HG02798 (cell line): Measurements from ENCODE around the gene ZNF264.
"Not testable (repeated sequence)": the region's sequence is repeated elsewhere in the genome, so short reads cannot be mapped to it uniquely, and the experiment has no call there.

Experiments
- ATAC-seq: cut with Tn5 transposase; IDR thresholded peaks from one replicate; pipeline ENCODE4 v1.9.1; 2021; ENCODE audit warnings: mild to moderate bottlenecking; ENCODE audit not compliant: unreplicated experiment, poor library complexity

The ZNF264 gene

DNA sequence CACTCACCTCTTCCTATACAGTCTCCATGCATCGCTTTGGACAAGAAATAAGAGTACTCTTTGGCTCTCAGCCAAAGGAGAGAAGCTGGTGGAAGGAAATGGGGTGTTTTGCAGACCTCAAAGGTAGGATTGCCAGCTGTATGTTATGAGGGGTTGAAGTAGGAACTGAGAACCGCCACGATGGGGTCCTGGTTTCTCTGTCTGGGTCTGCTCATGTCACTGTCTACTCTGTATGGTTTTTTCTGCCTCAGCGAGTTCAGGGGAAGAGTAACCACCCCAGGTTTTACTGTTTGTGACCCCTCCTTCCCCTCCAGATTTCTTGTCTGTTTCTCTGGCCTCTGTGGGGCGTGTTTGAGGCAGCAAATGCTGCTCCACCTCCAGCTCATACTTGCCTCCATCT lies 53.2 kb downstream of the ZNF264 start:
- ATAC-seq, result no peak

DNA sequence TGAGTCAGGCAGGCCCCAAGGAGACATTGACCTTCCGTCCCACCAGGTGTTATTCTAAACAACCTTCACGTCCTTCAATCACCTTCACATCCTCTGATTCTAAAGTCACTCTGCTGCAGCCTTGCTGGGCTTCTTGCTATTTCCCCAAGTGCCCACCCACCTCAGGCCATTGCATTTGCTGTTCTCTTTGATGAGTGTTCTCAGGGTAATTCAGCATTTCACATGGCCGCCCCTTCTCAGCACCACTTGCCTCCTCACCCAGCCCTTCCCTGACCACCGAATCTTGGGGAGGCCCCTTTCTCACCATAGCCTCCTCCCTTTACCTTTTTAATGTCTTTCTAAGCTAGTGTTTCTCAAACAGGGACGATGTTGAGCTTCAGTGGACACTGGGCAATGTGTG lies 53.8 kb downstream of the ZNF264 start:
- no peak for ATAC-seq

DNA sequence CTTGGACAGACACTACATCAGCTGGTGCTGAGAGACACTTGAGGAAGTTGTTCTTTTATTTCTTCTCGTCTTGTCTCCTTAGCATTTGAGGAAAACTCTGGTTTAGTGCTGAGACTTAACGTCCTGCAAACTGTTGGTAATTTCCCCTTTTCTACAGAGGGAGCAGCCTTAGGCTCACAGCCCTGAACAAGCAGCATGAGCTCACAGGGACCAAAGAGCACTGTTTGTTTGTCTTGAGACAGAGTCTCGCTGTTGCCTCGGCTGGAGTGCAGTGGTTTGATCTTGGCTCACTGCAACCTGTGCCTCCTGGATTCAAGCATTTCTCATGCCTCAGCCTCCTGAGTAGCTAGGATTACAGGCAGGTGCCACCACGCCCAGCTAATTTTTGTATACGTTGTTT lies 54.7 kb downstream of the ZNF264 start:
- no peak for ATAC-seq

- ATAC-seq, result no peak
Observed at GRCh38 chr19:57248646-57249045, 57.3 kb downstream of the ZNF264 start.

DNA sequence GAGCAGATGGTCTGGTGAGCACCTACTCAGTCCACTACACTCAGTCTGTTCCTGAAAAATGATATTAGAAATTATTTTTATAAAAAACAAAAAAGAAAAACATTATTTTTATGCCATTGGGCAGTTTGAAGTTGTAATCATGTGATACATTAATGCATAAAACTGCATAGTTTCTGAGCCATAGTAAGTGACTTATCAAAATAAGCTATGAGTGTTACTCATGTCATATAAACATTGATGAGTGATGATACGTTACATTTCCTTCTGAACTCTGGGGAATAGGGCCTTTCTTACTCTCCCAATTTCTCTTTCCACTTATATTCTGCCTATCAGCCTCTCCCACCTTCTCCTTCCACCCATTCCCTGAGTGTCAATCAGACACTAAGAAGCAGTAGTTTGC lies 58.0 kb downstream of the ZNF264 start:
- no peak for ATAC-seq

DNA sequence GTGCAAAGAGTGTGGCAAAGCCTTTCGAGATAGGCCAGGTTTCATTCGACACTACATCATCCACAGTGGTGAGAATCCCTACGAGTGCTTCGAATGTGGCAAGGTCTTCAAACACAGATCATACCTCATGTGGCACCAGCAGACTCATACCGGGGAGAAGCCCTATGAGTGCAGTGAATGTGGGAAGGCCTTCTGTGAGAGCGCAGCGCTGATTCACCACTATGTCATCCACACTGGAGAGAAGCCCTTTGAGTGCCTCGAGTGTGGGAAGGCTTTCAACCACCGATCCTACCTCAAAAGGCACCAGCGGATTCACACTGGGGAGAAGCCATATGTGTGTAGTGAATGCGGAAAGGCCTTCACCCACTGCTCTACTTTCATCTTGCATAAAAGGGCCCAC lies 62.5 kb downstream of the ZNF264 start:
- ATAC-seq, result not testable (repeated sequence)

GRCh38 chr19:57262044-57262443 lies 70.7 kb downstream of the ZNF264 start:
- ATAC-seq, result no peak

DNA sequence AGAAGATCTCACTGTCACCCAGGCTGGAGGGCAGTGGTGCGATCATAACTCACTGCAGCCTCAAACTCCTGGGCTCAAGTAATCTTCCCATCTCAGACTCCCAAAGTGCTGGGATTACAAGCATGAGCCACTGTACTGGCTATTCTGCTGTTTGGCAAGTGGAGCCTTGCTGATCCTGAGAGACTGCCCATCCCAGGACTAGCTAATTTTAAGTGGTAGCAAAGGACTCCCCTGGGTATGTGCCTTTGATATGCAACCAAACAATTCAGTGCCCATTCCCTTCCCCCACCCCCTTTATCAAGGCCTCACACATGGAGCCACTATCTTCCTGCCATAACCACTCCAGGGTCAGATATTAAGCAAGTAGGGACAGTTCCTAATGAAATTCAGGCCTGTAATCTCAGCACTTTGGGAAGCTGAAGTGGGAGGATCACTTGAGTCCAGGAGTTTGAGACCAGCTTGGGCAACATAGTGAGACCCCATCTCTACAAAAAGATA lies 72.0 kb downstream of the ZNF264 start:
- no peak for ATAC-seq

GRCh38 chr19:57267291-57267690 lies 76.0 kb downstream of the ZNF264 start:
- ATAC-seq, result no peak

GRCh38 chr19:57269515-57270250 lies 78.4 kb downstream of the ZNF264 start:
- ATAC-seq, result no peak

DNA sequence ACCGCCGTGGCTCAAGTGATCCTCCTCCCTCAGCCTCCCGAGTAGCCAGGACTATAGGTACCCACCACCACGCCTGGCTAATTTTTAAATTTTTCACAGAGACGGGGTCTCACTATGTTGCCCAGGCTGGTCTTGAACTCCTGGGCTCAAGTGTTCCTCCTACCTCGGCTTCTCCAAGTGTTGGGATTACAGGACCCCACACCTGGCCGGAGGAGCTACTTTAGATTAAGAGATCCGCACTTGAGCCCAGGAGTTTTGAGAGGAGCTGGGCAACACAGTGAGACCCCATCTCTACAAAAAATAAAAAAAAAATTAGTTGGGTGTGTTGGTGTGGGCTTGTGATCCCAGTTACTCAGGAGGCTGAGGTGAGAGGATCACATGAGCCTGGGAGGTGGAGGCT lies 80.0 kb downstream of the ZNF264 start:
- ATAC-seq, result no peak
